Astrocyte (in vitro differentiated cells and primary cell): ENCODE data around the gene MOSPD3.

Experiments used
- CTCF ChIP-seq: IDR thresholded peaks from 2 replicates; pipeline ENCODE4 v1.5.1; 2011; ENCODE audit warnings: low read depth, mild to moderate bottlenecking, inconsistent platforms, low read length, moderate library complexity; ENCODE audit not compliant: insufficient read depth
- EZH2 ChIP-seq: IDR thresholded peaks from 2 replicates; pipeline ENCODE4 v1.6.1; 2012; ENCODE audit warnings: mild to moderate bottlenecking, low read length, inconsistent platforms; ENCODE audit not compliant: insufficient read depth

- TF ChIP-seq CTCF: no peak
- TF ChIP-seq EZH2: no peak
These were observed 46.3 kb upstream of the MOSPD3 start for GRCh38 chr7:100566018-100566531.
